ENCODE measurements around the gene P2RY4. TPM values are rescaled to one million over a fixed set of nuclear protein-coding genes. Genes with fewer than 3 reads are reported as not detected.
"Not testable (repeated sequence)": the region's sequence is repeated elsewhere in the genome, so short reads cannot be mapped to it uniquely, and the experiment has no call there.

P2RY4 gene
- polyA plus RNA-seq, 1 donor from 2014 or later, result not detected

DNA sequence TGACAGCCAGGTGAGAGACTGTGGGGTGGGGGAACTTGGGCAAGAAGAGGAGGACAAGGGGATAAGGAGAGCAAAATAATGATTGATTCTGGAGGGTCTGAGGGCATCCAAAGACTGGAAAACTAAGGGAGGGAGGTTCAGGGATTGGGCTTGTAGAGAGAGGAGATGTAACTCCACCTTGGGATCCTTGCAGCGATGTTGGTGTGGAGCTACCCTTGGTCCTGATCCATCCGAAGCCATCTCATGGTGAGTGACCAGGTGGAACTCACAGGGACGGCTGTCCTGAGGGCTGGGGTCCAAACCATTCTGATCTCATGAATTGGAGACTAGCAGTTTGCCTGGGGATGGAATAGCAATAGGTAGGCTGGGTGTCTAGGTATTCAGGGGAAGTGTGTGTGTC is 20.6 kb upstream of the P2RY4 start:
- Histone ChIP-seq H2AFZ (ENCODE audit: low read depth, low read length) (no peak overlapping the region), H3K9me2 (ENCODE audit: insufficient read depth, low read length) (no peaks in the 10 kb centered on the region), H3K79me2 (replicated peaks; ENCODE audit: insufficient read depth, low read length) (no peaks in the 10 kb centered on the region), H3K4me2 (ENCODE audit: low read length) (no peak overlapping the region), H3K27me3 (ENCODE audit: insufficient read depth, low read depth, low read length) (no peaks in the 10 kb centered on the region), H4K20me1 (ENCODE audit: insufficient read depth) (no peaks in the 10 kb centered on the region), H3F3A (ENCODE audit: insufficient read depth, low read length, poor library complexity, severe bottlenecking) (no peaks in the 10 kb centered on the region), H3K9ac (ENCODE audit: low read length) (no peak overlapping the region), H3K27ac (ENCODE audit: low read length) (no peak overlapping the region), H3K36me3 (ENCODE audit: insufficient read depth, low read length) (no peaks in the 10 kb centered on the region), H3K4me3 (ENCODE audit: low read length) (no peak overlapping the region), H3K9me3 (ENCODE audit: low read length) (no peaks in the 10 kb centered on the region)
- TF ChIP-seq SMC3 (conservative IDR thresholded peaks at IDR 0.05; ENCODE audit: poor library complexity), result no peak
- TF ChIP-seq TAF1 (IDR thresholded peaks at IDR 0.05; ENCODE audit: low read depth), result no peak

GRCh38 chrX:70279081-70279480 is 19.1 kb upstream of the P2RY4 start:
- Histone ChIP-seq H2AFZ (ENCODE audit: low read depth, low read length) (no peak overlapping the region), H3K4me2 (ENCODE audit: low read length) (no peak overlapping the region), H3K27ac (ENCODE audit: low read length) (no peak overlapping the region), H3K4me3 (ENCODE audit: low read length) (no peak overlapping the region), H4K20me1 (ENCODE audit: insufficient read depth) (no peaks in the 10 kb centered on the region), H3K9me2 (ENCODE audit: insufficient read depth, low read length) (no peaks in the 10 kb centered on the region), H3K36me3 (ENCODE audit: insufficient read depth, low read length) (no peaks in the 10 kb centered on the region), H3K9me3 (ENCODE audit: low read length) (no peaks in the 10 kb centered on the region), H3K27me3 (ENCODE audit: insufficient read depth, low read depth, low read length) (no peaks in the 10 kb centered on the region), H3K79me2 (replicated peaks; ENCODE audit: insufficient read depth, low read length) (no peaks in the 10 kb centered on the region), H3K9ac (ENCODE audit: low read length) (no peak overlapping the region), H3F3A (ENCODE audit: insufficient read depth, low read length, poor library complexity, severe bottlenecking) (no peaks in the 10 kb centered on the region)
- TF ChIP-seq, protein P1, sequence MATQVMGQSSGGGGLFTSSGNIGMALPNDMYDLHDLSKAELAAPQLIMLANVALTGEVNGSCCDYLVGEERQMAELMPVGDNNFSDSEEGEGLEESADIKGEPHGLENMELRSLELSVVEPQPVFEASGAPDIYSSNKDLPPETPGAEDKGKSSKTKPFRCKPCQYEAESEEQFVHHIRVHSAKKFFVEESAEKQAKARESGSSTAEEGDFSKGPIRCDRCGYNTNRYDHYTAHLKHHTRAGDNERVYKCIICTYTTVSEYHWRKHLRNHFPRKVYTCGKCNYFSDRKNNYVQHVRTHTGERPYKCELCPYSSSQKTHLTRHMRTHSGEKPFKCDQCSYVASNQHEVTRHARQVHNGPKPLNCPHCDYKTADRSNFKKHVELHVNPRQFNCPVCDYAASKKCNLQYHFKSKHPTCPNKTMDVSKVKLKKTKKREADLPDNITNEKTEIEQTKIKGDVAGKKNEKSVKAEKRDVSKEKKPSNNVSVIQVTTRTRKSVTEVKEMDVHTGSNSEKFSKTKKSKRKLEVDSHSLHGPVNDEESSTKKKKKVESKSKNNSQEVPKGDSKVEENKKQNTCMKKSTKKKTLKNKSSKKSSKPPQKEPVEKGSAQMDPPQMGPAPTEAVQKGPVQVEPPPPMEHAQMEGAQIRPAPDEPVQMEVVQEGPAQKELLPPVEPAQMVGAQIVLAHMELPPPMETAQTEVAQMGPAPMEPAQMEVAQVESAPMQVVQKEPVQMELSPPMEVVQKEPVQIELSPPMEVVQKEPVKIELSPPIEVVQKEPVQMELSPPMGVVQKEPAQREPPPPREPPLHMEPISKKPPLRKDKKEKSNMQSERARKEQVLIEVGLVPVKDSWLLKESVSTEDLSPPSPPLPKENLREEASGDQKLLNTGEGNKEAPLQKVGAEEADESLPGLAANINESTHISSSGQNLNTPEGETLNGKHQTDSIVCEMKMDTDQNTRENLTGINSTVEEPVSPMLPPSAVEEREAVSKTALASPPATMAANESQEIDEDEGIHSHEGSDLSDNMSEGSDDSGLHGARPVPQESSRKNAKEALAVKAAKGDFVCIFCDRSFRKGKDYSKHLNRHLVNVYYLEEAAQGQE (IDR thresholded peaks at IDR 0.05; ENCODE audit: borderline replicate concordance), result no peak
- TF ChIP-seq EP300 (conservative IDR thresholded peaks at IDR 0.05; ENCODE audit: poor library complexity, severe bottlenecking) (no peak), POLR2AphosphoS5 (IDR thresholded peaks at IDR 0.05) (no peak), MXI1 (conservative IDR thresholded peaks at IDR 0.05; ENCODE audit: poor library complexity, severe bottlenecking) (no peak), SMC3 (conservative IDR thresholded peaks at IDR 0.05; ENCODE audit: poor library complexity) (no peak), EZH2 (IDR thresholded peaks at IDR 0.05; ENCODE audit: borderline replicate concordance, insufficient read depth, low read length, poor library complexity, severe bottlenecking) (no peak), CTCF (IDR thresholded peaks at IDR 0.05; ENCODE audit: poor library complexity, severe bottlenecking) (no peak), RAD21 (conservative IDR thresholded peaks at IDR 0.05) (no peak), TAF1 (IDR thresholded peaks at IDR 0.05; ENCODE audit: low read depth) (no peak)

- H3K79me2 ChIP-seq (replicated peaks; ENCODE audit: insufficient read depth, low read length); H3K27ac ChIP-seq (ENCODE audit: low read length); H2AFZ ChIP-seq (ENCODE audit: low read depth, low read length); H3K9ac ChIP-seq (ENCODE audit: low read length); H3K9me2 ChIP-seq (ENCODE audit: insufficient read depth, low read length); H3K36me3 ChIP-seq (ENCODE audit: insufficient read depth, low read length); H3K4me3 ChIP-seq (ENCODE audit: low read length); H3K27me3 ChIP-seq (ENCODE audit: insufficient read depth, low read depth, low read length); H3K4me2 ChIP-seq (ENCODE audit: low read length); H3F3A ChIP-seq (ENCODE audit: insufficient read depth, low read length, poor library complexity, severe bottlenecking); H3K9me3 ChIP-seq (ENCODE audit: low read length); H4K20me1 ChIP-seq (ENCODE audit: insufficient read depth): not testable (repeated sequence)
These were observed 14.0 kb upstream of the P2RY4 start for GRCh38 chrX:70274029-70274428.

Measured in neural cell (in vitro differentiated cells).